Measurements from ENCODE around the gene ABRACL. TPM values are rescaled to one million over a fixed set of nuclear protein-coding genes. Genes with fewer than 3 reads are reported as not detected.

The ABRACL gene
- total RNA-seq, 1 experiment from 2014 or later: 22.2 TPM

DNA sequence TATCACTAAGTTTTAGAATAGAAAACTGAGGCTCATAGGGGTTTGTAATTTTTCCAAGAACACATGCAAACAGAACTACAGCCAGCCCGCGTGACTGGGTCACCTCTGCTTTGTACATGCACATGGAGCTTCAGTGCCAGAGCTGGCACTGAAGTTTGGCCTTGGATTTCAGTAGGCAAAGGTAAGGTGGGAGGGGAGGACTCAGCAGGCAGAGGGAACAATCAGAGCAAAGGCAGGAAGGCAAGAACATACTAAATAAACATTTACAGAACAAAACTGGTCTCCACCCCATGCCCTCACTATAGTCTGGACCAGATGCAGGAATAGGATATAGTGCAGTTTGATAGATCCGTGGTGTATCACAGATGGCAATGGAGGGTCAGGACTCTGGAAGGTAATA, 13.6 kb upstream of the ABRACL start:
- no peak overlapping the region for H3K27ac ChIP-seq (ENCODE audit: low read length)
- no peaks in the 10 kb centered on the region for H3K4me1 ChIP-seq (ENCODE audit: control insufficient read depth, insufficient read depth, low read length)
- no TSS peak for BruUV-seq (replicated peaks)
- H3K9me3 ChIP-seq (ENCODE audit: control insufficient read depth, insufficient read depth, low read depth, low read length): no peaks in the 10 kb centered on the region
- ATAC-seq (no peak), DNase-seq (ENCODE audit: low read depth, low spot score) (no peak)
- H3K4me3 ChIP-seq (ENCODE audit: low read depth in 2 of 2, low read length in 2 of 2): no peak overlapping the region
- in situ Hi-C loops (cut with HindIII; ENCODE audit: low pct_unique_long_range_greater_than_20kb, low sequenced_read_pairs): no loop called here
- intact Hi-C loops (cut with micrococcal nuclease; ENCODE audit: unreplicated experiment): no loop called here
- TF ChIP-seq POLR2AphosphoS5 (IDR thresholded peaks at IDR 0.05; ENCODE audit: low read depth, low read length): no peak
- TF ChIP-seq TCF7L2 (IDR thresholded peaks at IDR 0.05; ENCODE audit: low read depth, low read length): no peak
- TF ChIP-seq, protein P1, sequence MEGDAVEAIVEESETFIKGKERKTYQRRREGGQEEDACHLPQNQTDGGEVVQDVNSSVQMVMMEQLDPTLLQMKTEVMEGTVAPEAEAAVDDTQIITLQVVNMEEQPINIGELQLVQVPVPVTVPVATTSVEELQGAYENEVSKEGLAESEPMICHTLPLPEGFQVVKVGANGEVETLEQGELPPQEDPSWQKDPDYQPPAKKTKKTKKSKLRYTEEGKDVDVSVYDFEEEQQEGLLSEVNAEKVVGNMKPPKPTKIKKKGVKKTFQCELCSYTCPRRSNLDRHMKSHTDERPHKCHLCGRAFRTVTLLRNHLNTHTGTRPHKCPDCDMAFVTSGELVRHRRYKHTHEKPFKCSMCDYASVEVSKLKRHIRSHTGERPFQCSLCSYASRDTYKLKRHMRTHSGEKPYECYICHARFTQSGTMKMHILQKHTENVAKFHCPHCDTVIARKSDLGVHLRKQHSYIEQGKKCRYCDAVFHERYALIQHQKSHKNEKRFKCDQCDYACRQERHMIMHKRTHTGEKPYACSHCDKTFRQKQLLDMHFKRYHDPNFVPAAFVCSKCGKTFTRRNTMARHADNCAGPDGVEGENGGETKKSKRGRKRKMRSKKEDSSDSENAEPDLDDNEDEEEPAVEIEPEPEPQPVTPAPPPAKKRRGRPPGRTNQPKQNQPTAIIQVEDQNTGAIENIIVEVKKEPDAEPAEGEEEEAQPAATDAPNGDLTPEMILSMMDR (IDR thresholded peaks at IDR 0.05): no peak
- TF ChIP-seq, protein P2, sequence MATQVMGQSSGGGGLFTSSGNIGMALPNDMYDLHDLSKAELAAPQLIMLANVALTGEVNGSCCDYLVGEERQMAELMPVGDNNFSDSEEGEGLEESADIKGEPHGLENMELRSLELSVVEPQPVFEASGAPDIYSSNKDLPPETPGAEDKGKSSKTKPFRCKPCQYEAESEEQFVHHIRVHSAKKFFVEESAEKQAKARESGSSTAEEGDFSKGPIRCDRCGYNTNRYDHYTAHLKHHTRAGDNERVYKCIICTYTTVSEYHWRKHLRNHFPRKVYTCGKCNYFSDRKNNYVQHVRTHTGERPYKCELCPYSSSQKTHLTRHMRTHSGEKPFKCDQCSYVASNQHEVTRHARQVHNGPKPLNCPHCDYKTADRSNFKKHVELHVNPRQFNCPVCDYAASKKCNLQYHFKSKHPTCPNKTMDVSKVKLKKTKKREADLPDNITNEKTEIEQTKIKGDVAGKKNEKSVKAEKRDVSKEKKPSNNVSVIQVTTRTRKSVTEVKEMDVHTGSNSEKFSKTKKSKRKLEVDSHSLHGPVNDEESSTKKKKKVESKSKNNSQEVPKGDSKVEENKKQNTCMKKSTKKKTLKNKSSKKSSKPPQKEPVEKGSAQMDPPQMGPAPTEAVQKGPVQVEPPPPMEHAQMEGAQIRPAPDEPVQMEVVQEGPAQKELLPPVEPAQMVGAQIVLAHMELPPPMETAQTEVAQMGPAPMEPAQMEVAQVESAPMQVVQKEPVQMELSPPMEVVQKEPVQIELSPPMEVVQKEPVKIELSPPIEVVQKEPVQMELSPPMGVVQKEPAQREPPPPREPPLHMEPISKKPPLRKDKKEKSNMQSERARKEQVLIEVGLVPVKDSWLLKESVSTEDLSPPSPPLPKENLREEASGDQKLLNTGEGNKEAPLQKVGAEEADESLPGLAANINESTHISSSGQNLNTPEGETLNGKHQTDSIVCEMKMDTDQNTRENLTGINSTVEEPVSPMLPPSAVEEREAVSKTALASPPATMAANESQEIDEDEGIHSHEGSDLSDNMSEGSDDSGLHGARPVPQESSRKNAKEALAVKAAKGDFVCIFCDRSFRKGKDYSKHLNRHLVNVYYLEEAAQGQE (IDR thresholded peaks at IDR 0.05; ENCODE audit: insufficient read depth in 1 of 2, low read depth in 2 of 2, low read length in 1 of 2): no peak
- TF ChIP-seq SIN3A (IDR thresholded peaks at IDR 0.05; ENCODE audit: borderline replicate concordance, insufficient read depth, low read depth, low read length): no peak
- ChIA-PET POLR2A (no interaction called here), CTCF (no interaction called here)
- no peaks in the 10 kb centered on the region for H3K36me3 ChIP-seq (ENCODE audit: control insufficient read depth, insufficient read depth, low read length)
- H3K27me3 ChIP-seq (ENCODE audit: control insufficient read depth, insufficient read depth, low read length): peaks cover 8% of the 10 kb centered on the region; the same call in 1 of the 2 replicates

DNA sequence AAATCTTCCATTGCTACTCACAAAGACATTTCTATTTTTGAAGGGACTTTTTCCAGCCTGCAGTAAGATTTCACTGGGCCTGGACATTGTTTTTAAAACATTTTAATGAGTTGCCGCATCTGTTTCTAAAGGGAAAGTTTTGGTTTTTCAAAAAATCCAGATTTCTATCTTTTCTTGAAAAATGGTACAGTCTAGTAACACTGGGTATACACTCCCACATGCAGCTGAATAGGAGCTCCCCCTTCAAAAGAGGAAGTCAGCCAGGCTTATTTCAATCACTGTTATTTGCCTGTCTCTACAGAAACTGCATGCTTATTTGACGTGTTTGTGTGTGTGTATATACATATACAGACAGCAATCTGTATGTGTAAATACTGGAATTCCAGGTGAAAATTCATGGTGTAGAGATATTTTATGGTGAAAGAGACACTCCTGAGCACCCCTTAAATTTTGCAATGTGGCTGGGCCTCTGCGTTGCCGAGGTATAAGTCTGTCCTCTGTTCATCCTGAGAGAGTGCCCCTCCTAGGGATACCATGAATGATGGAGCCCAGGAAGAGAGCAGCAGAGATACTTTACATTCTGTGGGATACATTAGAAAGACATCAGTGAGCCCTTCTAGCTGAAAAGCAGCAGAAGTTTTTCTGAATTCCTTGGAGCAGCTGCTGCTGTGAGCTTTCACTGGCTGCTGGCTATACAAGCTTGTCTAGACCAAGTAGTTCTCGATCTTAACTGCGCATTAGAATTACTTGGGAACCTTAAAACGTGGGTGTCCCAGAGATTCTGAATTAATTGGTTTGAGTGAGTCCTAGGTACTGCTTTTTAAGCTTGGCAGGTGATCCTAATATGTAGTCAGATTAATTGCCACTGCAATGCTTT, 12.0 kb upstream of the ABRACL start:
- no TSS peak for BruUV-seq (replicated peaks)
- no peak overlapping the region for H3K4me3 ChIP-seq (ENCODE audit: low read depth in 2 of 2, low read length in 2 of 2)
- H3K4me1 ChIP-seq (ENCODE audit: control insufficient read depth, insufficient read depth, low read length): no peaks in the 10 kb centered on the region
- no peak overlapping the region for H3K27ac ChIP-seq (ENCODE audit: low read length)
- DNase-seq (ENCODE audit: low read depth, low spot score) (no peak), ATAC-seq (no peak)
- intact Hi-C loops (cut with micrococcal nuclease; ENCODE audit: unreplicated experiment): no loop called here
- in situ Hi-C loops (cut with HindIII; ENCODE audit: low pct_unique_long_range_greater_than_20kb, low sequenced_read_pairs): no loop called here
- ChIA-PET POLR2A (no interaction called here), CTCF (no interaction called here)
- no peaks in the 10 kb centered on the region for H3K36me3 ChIP-seq (ENCODE audit: control insufficient read depth, insufficient read depth, low read length)
- peaks cover 7% of the 10 kb centered on the region; the same call in 1 of the 2 replicates for H3K27me3 ChIP-seq (ENCODE audit: control insufficient read depth, insufficient read depth, low read length)
- H3K9me3 ChIP-seq (ENCODE audit: control insufficient read depth, insufficient read depth, low read depth, low read length): no peaks in the 10 kb centered on the region
- TF ChIP-seq, protein P1 (IDR thresholded peaks at IDR 0.05): no peak
- TF ChIP-seq TCF7L2 (IDR thresholded peaks at IDR 0.05; ENCODE audit: low read depth, low read length) (no peak), SIN3A (IDR thresholded peaks at IDR 0.05; ENCODE audit: borderline replicate concordance, insufficient read depth, low read depth, low read length) (no peak), POLR2AphosphoS5 (IDR thresholded peaks at IDR 0.05; ENCODE audit: low read depth, low read length) (no peak)
- TF ChIP-seq, protein P2 (IDR thresholded peaks at IDR 0.05; ENCODE audit: insufficient read depth in 1 of 2, low read depth in 2 of 2, low read length in 1 of 2): no peak

All from Panc1 (cell line).